GM19351 (cell line): ENCODE results near the gene XIRP1.

Experiments used
- ATAC-seq: cut with Tn5 transposase; IDR thresholded peaks from one replicate; pipeline ENCODE4 v1.9.1; 2021; ENCODE audit warnings: mild to moderate bottlenecking, moderate library complexity; ENCODE audit not compliant: unreplicated experiment

Gene XIRP1

GRCh38 chr3:39211332-39212130, 19.1 kb upstream of the XIRP1 start:
- no peak for ATAC-seq

- no peak for ATAC-seq
These were observed 17.7 kb upstream of the XIRP1 start for GRCh38 chr3:39210078-39210477.

DNA sequence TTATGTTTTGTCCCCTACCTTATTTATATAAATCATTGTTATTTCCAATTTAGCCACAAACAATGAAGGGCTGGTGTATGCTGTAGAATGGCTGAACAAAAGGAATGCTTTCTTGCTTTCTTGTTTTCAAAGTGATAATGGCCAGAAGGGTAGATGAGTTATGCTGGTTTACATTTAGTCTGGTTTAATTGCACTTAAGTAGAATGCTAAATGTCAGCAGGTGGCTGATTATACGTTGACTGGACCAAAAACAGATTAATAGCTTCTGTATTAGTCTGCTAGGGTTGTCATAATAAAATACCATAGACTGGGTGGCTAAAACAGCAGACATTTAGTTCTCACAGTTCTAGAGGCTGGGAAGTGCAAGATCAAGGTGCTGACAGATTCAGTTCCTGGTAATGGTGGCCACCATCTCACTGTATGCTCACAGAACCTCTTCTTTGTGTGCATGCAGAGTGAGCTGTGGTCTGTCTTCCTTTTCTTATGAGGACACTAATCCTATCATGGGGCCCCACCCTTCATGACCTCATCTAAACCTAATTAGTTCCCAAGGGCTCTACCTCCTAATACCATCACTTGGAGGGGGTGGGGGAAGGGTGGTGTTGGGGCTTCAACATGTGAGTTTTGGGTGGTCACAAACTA, 17.1 kb upstream of the XIRP1 start:
- no peak for ATAC-seq

DNA sequence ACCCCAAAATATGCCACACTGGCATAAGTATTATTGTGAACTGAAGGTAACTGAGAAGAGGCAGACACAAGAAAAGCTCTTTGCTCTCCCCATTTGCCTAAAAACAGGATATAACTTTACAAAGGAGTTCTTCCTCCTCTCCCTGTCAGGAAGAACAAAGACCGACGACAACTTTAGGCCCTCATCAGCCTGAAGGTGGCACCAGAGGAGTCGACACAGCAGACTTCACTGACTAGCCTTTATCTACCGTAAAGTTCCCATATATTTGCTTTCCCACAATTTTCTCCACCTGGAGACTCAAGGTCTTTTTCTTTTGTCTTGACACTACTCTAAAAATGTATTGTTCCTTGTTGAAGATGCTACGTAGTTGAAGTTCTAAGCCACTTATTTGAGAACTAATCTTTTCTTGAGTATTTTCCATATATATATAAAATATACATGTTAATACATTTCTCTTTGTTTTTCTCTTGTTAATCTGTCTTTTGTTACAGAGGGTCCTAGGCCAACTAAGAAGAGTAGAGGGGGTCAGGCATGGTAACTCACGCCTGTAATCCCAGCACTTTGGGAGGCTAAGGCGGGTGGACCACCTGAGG, 16.2 kb upstream of the XIRP1 start:
- peak; percentile 57 for ATAC-seq

DNA sequence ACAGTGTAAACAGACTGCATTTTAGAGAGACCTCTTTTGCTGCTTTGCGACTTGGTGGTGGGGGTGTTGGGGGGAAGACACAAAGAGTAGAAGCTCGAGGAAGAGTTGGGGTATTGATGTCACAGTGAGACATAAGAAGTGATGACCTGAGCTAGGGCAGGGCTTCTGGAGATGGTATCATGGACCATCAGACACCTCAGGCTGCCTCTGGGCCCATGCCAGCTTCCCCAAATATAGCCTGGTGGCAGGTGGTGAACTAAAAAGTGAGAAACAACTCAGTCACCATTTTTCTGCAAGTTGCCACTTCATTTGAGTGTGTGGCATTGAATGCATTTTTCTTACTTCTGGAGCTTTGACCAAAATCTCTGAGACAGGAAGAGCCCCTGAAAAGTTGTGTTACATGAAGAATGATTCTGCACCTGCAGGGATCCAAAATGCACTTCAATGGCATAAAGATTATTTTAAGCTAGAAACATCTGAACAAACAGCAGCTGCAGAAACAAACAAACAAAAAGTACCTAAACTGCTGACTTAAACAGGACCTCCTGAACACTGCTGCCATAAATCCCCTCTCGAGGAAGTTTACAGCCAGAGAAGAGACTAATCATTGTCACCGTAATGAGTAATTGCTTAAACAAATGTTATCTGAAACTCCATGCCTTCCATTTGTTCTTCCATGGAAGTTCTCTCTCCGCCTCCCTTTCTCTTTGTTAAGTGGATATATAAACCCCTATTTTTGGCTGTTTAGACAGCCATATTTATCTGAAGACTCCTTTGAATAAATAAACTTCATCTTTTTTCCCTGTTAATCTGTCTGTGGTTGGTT, 15.2 kb upstream of the XIRP1 start:
- no peak for ATAC-seq

DNA sequence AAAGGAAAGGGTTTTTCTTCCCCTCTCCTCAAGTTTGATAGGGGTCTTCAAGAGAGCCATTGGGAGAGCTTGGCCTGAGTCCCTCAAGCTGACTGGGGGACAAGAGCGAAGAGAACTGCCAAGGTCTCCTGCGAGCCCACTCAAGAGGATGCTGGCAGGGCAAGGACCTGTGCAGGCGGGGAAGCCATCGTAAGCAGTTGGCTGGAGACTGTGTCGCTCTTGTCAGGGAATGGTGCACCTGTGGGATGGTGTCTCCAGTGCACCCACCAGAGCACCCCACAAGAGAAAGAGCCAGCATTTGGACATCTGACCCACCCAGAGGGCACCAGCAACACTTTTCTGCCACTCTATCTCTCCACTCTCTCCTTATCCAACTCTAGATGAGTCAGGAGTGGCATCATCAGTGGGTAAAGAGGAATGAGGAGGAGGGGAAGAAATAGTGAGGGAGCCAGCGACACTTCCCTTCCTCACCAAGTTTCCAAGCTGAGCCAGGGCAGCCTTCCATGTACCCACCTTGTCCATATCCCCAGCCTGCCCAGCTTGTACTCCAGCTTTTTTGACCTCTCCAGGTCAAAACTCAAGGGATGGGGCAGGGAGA, 13.6 kb upstream of the XIRP1 start:
- ATAC-seq, result no peak

DNA sequence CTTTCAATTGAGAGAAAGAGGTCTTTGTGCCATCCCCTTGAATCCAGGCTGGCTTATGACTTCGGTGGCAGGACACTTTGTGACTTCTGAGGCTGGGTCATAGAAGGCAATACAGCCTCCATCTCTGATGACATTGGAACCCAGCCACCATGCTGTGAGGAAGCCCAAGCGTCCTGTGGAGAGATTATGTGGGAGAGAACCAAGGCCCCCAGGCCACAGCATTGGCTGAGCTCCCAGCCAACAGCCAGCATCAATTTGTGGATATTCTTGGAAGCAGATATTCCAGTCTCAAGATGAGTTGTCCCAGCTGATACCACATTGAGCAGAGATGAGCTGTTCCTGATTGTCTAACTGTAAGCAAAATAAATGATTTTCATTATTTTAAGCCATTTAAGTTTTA, 12.7 kb upstream of the XIRP1 start:
- no peak for ATAC-seq

DNA sequence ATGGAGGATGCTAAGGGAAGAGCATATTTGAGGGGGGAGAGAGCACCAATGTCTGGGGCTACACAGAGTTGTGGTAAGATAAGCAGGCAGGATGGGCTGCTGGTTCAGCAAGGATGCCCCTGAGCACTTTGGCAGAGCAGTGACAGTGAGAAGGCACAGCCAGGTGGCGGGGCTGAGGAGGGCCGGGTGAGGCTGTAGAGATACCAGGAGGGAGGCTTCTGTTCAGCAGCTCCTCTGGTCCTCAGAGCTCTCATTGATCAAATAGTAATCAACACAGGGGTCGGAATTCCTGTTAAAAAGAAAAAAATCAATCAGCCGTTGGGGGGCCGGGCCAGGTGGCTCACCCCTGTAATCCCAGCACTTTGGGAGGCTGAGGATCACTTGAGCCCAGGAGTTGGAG, 11.5 kb upstream of the XIRP1 start:
- no peak for ATAC-seq

- no peak for ATAC-seq
These were observed 11.0 kb upstream of the XIRP1 start for GRCh38 chr3:39203402-39203801.

DNA sequence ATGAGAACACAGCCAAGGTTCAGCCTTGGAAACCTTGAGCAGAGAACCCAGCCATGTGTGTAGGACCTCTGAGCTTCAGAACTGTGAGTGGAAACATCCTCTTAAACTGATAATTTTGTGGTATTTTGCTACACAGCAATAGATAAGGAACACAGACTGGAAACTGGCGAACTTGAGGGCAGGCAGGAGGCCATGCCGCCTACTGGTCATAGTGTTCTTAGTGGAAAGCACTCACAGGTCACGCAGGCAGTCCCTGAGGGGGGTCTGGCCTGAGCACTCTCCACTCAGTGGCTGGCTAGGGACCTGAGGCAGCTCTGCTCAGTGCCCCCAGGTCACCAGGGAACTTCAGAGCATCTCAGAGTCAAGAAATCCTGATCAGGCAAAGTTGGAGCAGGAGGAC, 9.7 kb upstream of the XIRP1 start:
- no peak for ATAC-seq

GRCh38 chr3:39196671-39197356, 4.4 kb upstream of the XIRP1 start:
- no peak for ATAC-seq

GRCh38 chr3:39196034-39196433, 3.6 kb upstream of the XIRP1 start:
- no peak for ATAC-seq

DNA sequence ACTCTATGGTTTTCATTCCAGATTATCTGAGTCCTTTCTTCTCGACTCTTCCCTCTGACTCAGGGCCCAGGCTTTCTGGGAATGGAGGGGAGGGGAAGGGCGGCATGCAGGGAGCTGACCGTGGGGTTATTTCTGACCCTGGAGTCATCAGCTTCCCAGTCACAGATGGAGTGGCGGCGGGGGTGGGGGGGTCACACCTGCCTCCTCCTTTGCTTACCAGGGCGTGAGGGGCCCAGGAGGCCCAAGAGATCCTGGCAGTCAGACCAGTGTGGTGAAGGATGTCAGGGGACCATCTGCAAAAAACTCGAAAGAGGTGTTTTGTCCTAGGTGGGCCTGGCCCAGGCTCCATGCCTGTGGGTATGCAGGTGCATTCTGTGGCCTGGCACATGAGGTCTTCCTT, 996 bp upstream of the XIRP1 start:
- ATAC-seq, result no peak

- ATAC-seq, result no peak
These were observed 622 bp downstream of the XIRP1 start for GRCh38 chr3:39191773-39192172.

DNA sequence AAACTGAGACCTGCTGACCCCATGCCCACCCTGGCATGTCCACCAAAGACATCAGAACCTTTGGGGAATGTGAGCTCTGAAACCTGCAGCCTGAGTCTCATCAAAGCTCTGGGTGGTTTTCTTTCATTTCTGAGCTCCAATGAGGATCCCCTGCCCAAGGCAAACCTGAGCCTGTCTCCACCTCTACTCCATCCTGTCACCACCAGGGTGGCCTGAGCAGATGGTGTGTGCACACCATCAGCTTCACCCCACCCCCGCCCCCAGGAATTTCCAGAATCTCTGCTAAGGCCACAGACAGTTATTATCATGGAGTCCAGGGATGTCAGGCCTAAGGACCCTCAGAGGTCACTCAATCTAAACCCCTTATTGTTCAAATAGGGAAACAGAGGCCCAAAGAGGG, 1.3 kb downstream of the XIRP1 start:
- ATAC-seq, result no peak

- no peak for ATAC-seq
These were observed 1.9 kb downstream of the XIRP1 start for GRCh38 chr3:39190281-39191025.

GRCh38 chr3:39189959-39190269, 2.5 kb downstream of the XIRP1 start:
- peak; percentile 69 for ATAC-seq

GRCh38 chr3:39189150-39189958, 3.0 kb downstream of the XIRP1 start:
- ATAC-seq, result peak; percentile 6
